Measurements from ENCODE around the gene ASAH2. TPM values are rescaled to one million over a fixed set of nuclear protein-coding genes. Genes with fewer than 3 reads are reported as not detected.

The ASAH2 gene
- total and polyA plus RNA-seq, 2 of the 13 experiments (the other 11 are each of a cell fraction or from before 2014, with no cell fraction given): 16.0 to 17.9 TPM

GRCh38 chr10:50234486-50234885 lies 16.8 kb downstream of the ASAH2 start (continued):
- TF ChIP-seq EP300 (IDR thresholded peaks at IDR 0.05; ENCODE audit: low read depth in 2 of 2, low read length in 2 of 2): peak; percentile 42 to 97; a peak in 3 of 4 replicates
- TF ChIP-seq EP300 (CRISPR knock-in tag; IDR thresholded peaks at IDR 0.05; ENCODE audit: borderline replicate concordance): peak; percentile 85; the same call in 1 of the 2 replicates
- no peak for TF ChIP-seq FUBP1 (CRISPR knock-in tag; IDR thresholded peaks at IDR 0.05; ENCODE audit: borderline replicate concordance)
- TF ChIP-seq ZNF282 (IDR thresholded peaks at IDR 0.05; ENCODE audit: partially characterized antibody): no peak
- peak; percentile 89 for TF ChIP-seq POGZ (CRISPR knock-in tag; IDR thresholded peaks at IDR 0.05)
- TF ChIP-seq DPF2 (CRISPR knock-in tag; IDR thresholded peaks at IDR 0.05; ENCODE audit: borderline replicate concordance, low read depth): peak; percentile 98
- TF ChIP-seq ZNF503 (CRISPR knock-in tag; IDR thresholded peaks at IDR 0.05): peak; percentile 63; the same call in 1 of the 2 replicates
- TF ChIP-seq DDIT3 (CRISPR knock-in tag; IDR thresholded peaks at IDR 0.05): no peak
- no peak for TF ChIP-seq GMEB1 (CRISPR knock-in tag; IDR thresholded peaks at IDR 0.05; ENCODE audit: borderline replicate concordance)
- TF ChIP-seq SMC3 (IDR thresholded peaks at IDR 0.05; ENCODE audit: low read length): no peak
- TF ChIP-seq SOX6 (IDR thresholded peaks at IDR 0.05): no peak
- TF ChIP-seq SOX6 (CRISPR knock-in tag; IDR thresholded peaks at IDR 0.05): peak; percentile 100
- peak; percentile 100 for TF ChIP-seq GATA4 (IDR thresholded peaks at IDR 0.05; ENCODE audit: borderline replicate concordance, low read depth)
- peak; percentile 67 for TF ChIP-seq PATZ1 (CRISPR knock-in tag; IDR thresholded peaks at IDR 0.05)
- 0 out of 2 replicates have a peak, but pooled peaks have one; percentile 63 for TF ChIP-seq RCOR2 (CRISPR knock-in tag; IDR thresholded peaks at IDR 0.05)
- TF ChIP-seq ZFP1 (CRISPR knock-in tag; IDR thresholded peaks at IDR 0.05): 0 out of 2 replicates have a peak, but pooled peaks have one; percentile 46
- TF ChIP-seq RBAK (CRISPR knock-in tag; IDR thresholded peaks at IDR 0.05): no peak
- no peak for TF ChIP-seq ZNF432 (CRISPR knock-in tag; IDR thresholded peaks at IDR 0.05; ENCODE audit: borderline replicate concordance)
- peak; percentile 34; the same call in 1 of the 2 replicates for TF ChIP-seq ZMYM3 (CRISPR knock-in tag; IDR thresholded peaks at IDR 0.05)
- TF ChIP-seq KMT2A (CRISPR knock-in tag; IDR thresholded peaks at IDR 0.05): peak; percentile 48; the same call in 1 of the 2 replicates
- peak; percentile 66; the same call in 1 of the 2 replicates for TF ChIP-seq FOXK2 (IDR thresholded peaks at IDR 0.05)
- no peak for TF ChIP-seq XBP1 (CRISPR knock-in tag; IDR thresholded peaks at IDR 0.05)
- no peak for TF ChIP-seq NRL (CRISPR knock-in tag; IDR thresholded peaks at IDR 0.05; ENCODE audit: borderline replicate concordance)

Measured in HepG2 (cell line).